ENCODE measurements around the gene DNAJC5G. TPM values are rescaled to one million over a fixed set of nuclear protein-coding genes. Genes with fewer than 3 reads are reported as not detected.

Gene DNAJC5G
- polyA plus RNA-seq, 3 donors: not detected

GRCh38 chr2:27306573-27307286, 31.5 kb downstream of the DNAJC5G start:
- H3K27me3 Mint-ChIP-seq (ENCODE audit: low read depth in 3 of 3): peaks cover 38 to 48% (median 47%) of the 10 kb centered on the region in 3 donors
- peaks cover 0 to 7% of the 10 kb centered on the region in 2 donors for H3K9me3 ChIP-seq (replicated peaks in 1 of 2; ENCODE audit: control insufficient read depth in 1 of 2, insufficient read depth in 1 of 2, low read length in 2 of 2)
- peaks cover 0 to 6% (median 1%) of the 10 kb centered on the region in 7 donors for H3K9me3 Mint-ChIP-seq
- H3K4me2 ChIP-seq (replicated peaks; ENCODE audit: extremely low read depth, low read length, poor library complexity, severe bottlenecking): peak overlapping the region; percentile 3
- H3K4me3 ChIP-seq (replicated peaks in 1 of 3; ENCODE audit: low read depth in 2 of 3, low read length in 3 of 3): peak overlapping the region in 1 of 3 experiments; percentile 5
- intact Hi-C loops (cut with micrococcal nuclease): no loop called here
- WGBS (ENCODE audit: insufficient coverage): 2% methylated on average over 41 of the region's 51 CpGs
- no peaks in the 10 kb centered on the region for H4K20me1 ChIP-seq (ENCODE audit: insufficient read depth, low read length)
- peak overlapping the region; percentile 21 for H3K9ac ChIP-seq (ENCODE audit: insufficient read depth, low read length, poor library complexity, severe bottlenecking)
- no peak overlapping the region for H3K27ac ChIP-seq (ENCODE audit: low read depth in 1 of 2, low read length in 2 of 2)
- no peak for DNase-seq
- peak overlapping the region in 1 of 2 donors; percentile 73 for H3K4me3 Mint-ChIP-seq
- H3K36me3 Mint-ChIP-seq: peaks cover 27 to 33% of the 10 kb centered on the region in 2 donors
- H3K27me3 ChIP-seq (ENCODE audit: control insufficient read depth in 2 of 2, insufficient read depth in 2 of 2, low read length in 2 of 2): peaks cover 4 to 32% of the 10 kb centered on the region in 2 donors
- H3K4me1 ChIP-seq (ENCODE audit: control insufficient read depth in 1 of 2, insufficient read depth in 2 of 2, low read length in 2 of 2): peaks cover 12 to 14% of the 10 kb centered on the region in 2 donors
- peaks cover 10 to 24% of the 10 kb centered on the region in 2 donors for H3K36me3 ChIP-seq (replicated peaks in 1 of 2; ENCODE audit: control insufficient read depth in 1 of 2, insufficient read depth in 2 of 2, low read length in 2 of 2)
- peaks cover 17% of the 10 kb centered on the region for H3K4me1 Mint-ChIP-seq
- no peak overlapping the region for H3K27ac Mint-ChIP-seq
- no peak overlapping the region for H2AFZ ChIP-seq (ENCODE audit: insufficient read depth, low read depth, low read length, poor library complexity, severe bottlenecking)
- H3K79me2 ChIP-seq (ENCODE audit: insufficient read depth, low read length): no peaks in the 10 kb centered on the region
- no peak for TF ChIP-seq CTCF (IDR thresholded peaks at IDR 0.05)

GRCh38 chr2:27307287-27307544, 32.0 kb downstream of the DNAJC5G start:
- Mint-ChIP-seq H3K4me1 (peaks cover 17% of the 10 kb centered on the region), H3K4me3 (peak overlapping the region in 1 of 2 donors; percentile 73)
- intact Hi-C loops (cut with micrococcal nuclease): no loop called here

More at GRCh38 chr2:27307287-27307544, 32.0 kb downstream of the DNAJC5G start:
- no peak for TF ChIP-seq CTCF (IDR thresholded peaks at IDR 0.05)
- Histone ChIP-seq H3K9ac (ENCODE audit: insufficient read depth, low read length, poor library complexity, severe bottlenecking) (no peak overlapping the region), H3K79me2 (ENCODE audit: insufficient read depth, low read length) (no peaks in the 10 kb centered on the region), H3K36me3 (replicated peaks in 1 of 2; ENCODE audit: control insufficient read depth in 1 of 2, insufficient read depth in 2 of 2, low read length in 2 of 2) (peaks cover 14 to 29% of the 10 kb centered on the region in 2 donors), H3K4me3 (replicated peaks in 1 of 3; ENCODE audit: low read depth in 2 of 3, low read length in 3 of 3) (no peak overlapping the region), H4K20me1 (ENCODE audit: insufficient read depth, low read length) (no peaks in the 10 kb centered on the region), H3K27me3 (ENCODE audit: control insufficient read depth in 2 of 2, insufficient read depth in 2 of 2, low read length in 2 of 2) (peaks cover 4 to 32% of the 10 kb centered on the region in 2 donors), H3K4me1 (ENCODE audit: control insufficient read depth in 1 of 2, insufficient read depth in 2 of 2, low read length in 2 of 2) (peaks cover 12 to 14% of the 10 kb centered on the region in 2 donors), H3K9me3 (replicated peaks in 1 of 2; ENCODE audit: control insufficient read depth in 1 of 2, insufficient read depth in 1 of 2, low read length in 2 of 2) (peaks cover 0 to 7% of the 10 kb centered on the region in 2 donors), H3K4me2 (replicated peaks; ENCODE audit: extremely low read depth, low read length, poor library complexity, severe bottlenecking) (peak overlapping the region; percentile 3), H3K27ac (ENCODE audit: low read depth in 1 of 2, low read length in 2 of 2) (no peak overlapping the region), H2AFZ (ENCODE audit: insufficient read depth, low read depth, low read length, poor library complexity, severe bottlenecking) (no peak overlapping the region)
- peaks cover 0 to 6% (median 1%) of the 10 kb centered on the region in 7 donors for H3K9me3 Mint-ChIP-seq
- 8% methylated on average over 11 of the region's 14 CpGs for WGBS (ENCODE audit: insufficient coverage)
- no peak overlapping the region for H3K27ac Mint-ChIP-seq
- no peak for DNase-seq
- H3K27me3 Mint-ChIP-seq (ENCODE audit: low read depth in 3 of 3): peaks cover 38 to 48% (median 47%) of the 10 kb centered on the region in 3 donors
- peaks cover 32 to 38% of the 10 kb centered on the region in 2 donors for H3K36me3 Mint-ChIP-seq

Measured in CD14-positive monocyte (primary cell).